GM12878 (cell line): ENCODE measurements around the gene PRR12. TPM values are rescaled to one million over a fixed set of nuclear protein-coding genes. Genes with fewer than 3 reads are reported as not detected.
A peak's percentile ranks its signal among the peaks of the same experiment; 100 is the strongest.

ENCODE experiments used
- BMI1 ChIP-seq: fragments of 450-650 bp; IDR thresholded peaks from 2 replicates; pipeline ENCODE4 v1.6.1; 2016; ENCODE audit warnings: mild to moderate bottlenecking, moderate library complexity, borderline replicate concordance
- CHD2 ChIP-seq: IDR thresholded peaks from 2 replicates; pipeline ENCODE4 v1.6.1; 2011; ENCODE audit warnings: low read depth, low read length, improper control_type of control experiment, borderline replicate concordance
- CTCF ChIP-seq, 3 experiments: IDR thresholded peaks in 2 of 3; conservative IDR thresholded peaks in 1 of 3; 2 replicates each; pipeline ENCODE4 v1.5.1; 2011; ENCODE audit warnings: low read depth in 3 of 3, low read length in 3 of 3, mild to moderate bottlenecking in 3 of 3, control low read depth in 2 of 3, moderate library complexity in 2 of 3, inconsistent platforms in 1 of 3, mixed read lengths in 1 of 3; ENCODE audit not compliant: control insufficient read depth in 2 of 3, insufficient read depth in 1 of 3; ENCODE audit errors: extremely low read depth in 1 of 3
- DPF2 ChIP-seq: fragments of 450-650 bp; IDR thresholded peaks from 2 replicates; pipeline ENCODE4 v1.6.1; 2017; ENCODE audit warnings: mild to moderate bottlenecking
- EP300 ChIP-seq, 2 experiments: fragments of 150-350 bp in 1 of 2; IDR thresholded peaks; 2 replicates each; pipeline ENCODE4 v1.6.1; 2011 to 2012; ENCODE audit warnings: low read depth in 2 of 2, low read length in 2 of 2, borderline replicate concordance in 1 of 2, improper control_type of control experiment in 1 of 2, inconsistent platforms in 1 of 2; ENCODE audit not compliant: control insufficient read depth in 1 of 2
- MEF2B ChIP-seq: fragments of 450-650 bp; IDR thresholded peaks from 2 replicates; pipeline ENCODE4 v1.6.1; 2018; ENCODE audit warnings: mild to moderate bottlenecking, moderate library complexity; ENCODE audit not compliant: partially characterized antibody, poor library complexity, severe bottlenecking
- MTA3 ChIP-seq: IDR thresholded peaks from 2 replicates; pipeline ENCODE4 v1.6.1; 2012; ENCODE audit warnings: low read length, inconsistent platforms, borderline replicate concordance
- NKRF ChIP-seq: fragments of 450-650 bp; conservative IDR thresholded peaks from 2 replicates; pipeline ENCODE4 v1.6.1; 2017; ENCODE audit warnings: mild to moderate bottlenecking, moderate library complexity
- PAX8 ChIP-seq: fragments of 450-650 bp; IDR thresholded peaks from 2 replicates; pipeline ENCODE4 v1.6.1; 2017; ENCODE audit warnings: mild to moderate bottlenecking, moderate library complexity
- RUNX3 ChIP-seq: IDR thresholded peaks from 2 replicates; pipeline ENCODE4 v1.6.1; 2012; ENCODE audit warnings: low read length, inconsistent platforms
- SMARCA5 ChIP-seq: fragments of 450-650 bp; IDR thresholded peaks from 2 replicates; pipeline ENCODE4 v1.6.1; 2017; ENCODE audit warnings: mild to moderate bottlenecking
- STAT3 ChIP-seq: IDR thresholded peaks from 2 replicates; pipeline ENCODE4 v1.6.1; 2011; ENCODE audit warnings: low read depth, low read length, improper control_type of control experiment
- ZBTB40 ChIP-seq: fragments of 450-650 bp; IDR thresholded peaks from 2 replicates; pipeline ENCODE4 v1.6.1; 2016; ENCODE audit warnings: mild to moderate bottlenecking, moderate library complexity, borderline replicate concordance
- ZNF24 ChIP-seq: fragments of 450-650 bp; IDR thresholded peaks from 2 replicates; pipeline ENCODE4 v1.6.1; 2017; ENCODE audit warnings: antibody characterized with exemption, mild to moderate bottlenecking
- ZNF622 ChIP-seq: fragments of 450-650 bp; IDR thresholded peaks from 2 replicates; pipeline ENCODE4 v1.6.1; 2017; ENCODE audit warnings: mild to moderate bottlenecking, inconsistent platforms
- polyA plus RNA-seq, 11 experiments: library from polyadenylated mRNA; depleted of rRNA in 4 of 11; unstranded in 6 of 11; stranded (reverse) in 5 of 11; fragments of >200 nt; fragmentation: Nextera tagmentation in 4 of 11; fragmentation: Illumina TruSeq in 1 of 11; extraction: Ambion mirVana in 4 of 11; extraction: Trizol in 1 of 11; gene quantifications; 1 replicate in 1 of 11; 2 replicates in 10 of 11; pipeline versions ENCODE4 v1.2.1 to v1.2.3, GENCODE V29; 2011 to 2016; ENCODE audit warnings: inconsistent platforms in 2 of 11, missing spikeins in 2 of 11, low read depth in 1 of 11
- total RNA-seq, 4 experiments: library from RNA; depleted of rRNA in 3 of 4; stranded (reverse); fragments of >200 nt in 3 of 4; fragmentation: Illumina TruSeq in 1 of 4; extraction: Trizol in 1 of 4; gene quantifications; 2 replicates each; pipeline versions ENCODE4 v1.2.1 to v1.2.3, GENCODE V29; 2013 to 2021
- TF ChIP-seq, protein P1 (sequence below): IDR thresholded peaks from 2 replicates; pipeline ENCODE4 v1.6.1; 2012; ENCODE audit warnings: low read depth, low read length, improper control_type of control experiment
- TF ChIP-seq, protein P2 (sequence below): fragments of 450-650 bp; IDR thresholded peaks from 2 replicates; pipeline ENCODE4 v1.6.1; 2016; ENCODE audit warnings: mild to moderate bottlenecking
- TF ChIP-seq, protein P3 (sequence below): IDR thresholded peaks from 2 replicates; pipeline ENCODE4 v1.6.1; 2011; ENCODE audit warnings: borderline replicate concordance, low read depth, mild to moderate bottlenecking, moderate library complexity, low read length; ENCODE audit not compliant: insufficient read depth, poor library complexity, severe bottlenecking

Gene PRR12
- total and polyA plus RNA-seq, 10 of the 15 experiments (the other 5 are each of a cell fraction or from before 2014, with no cell fraction given), result 0.02 to 25.3 (median 1.6) TPM

DNA sequence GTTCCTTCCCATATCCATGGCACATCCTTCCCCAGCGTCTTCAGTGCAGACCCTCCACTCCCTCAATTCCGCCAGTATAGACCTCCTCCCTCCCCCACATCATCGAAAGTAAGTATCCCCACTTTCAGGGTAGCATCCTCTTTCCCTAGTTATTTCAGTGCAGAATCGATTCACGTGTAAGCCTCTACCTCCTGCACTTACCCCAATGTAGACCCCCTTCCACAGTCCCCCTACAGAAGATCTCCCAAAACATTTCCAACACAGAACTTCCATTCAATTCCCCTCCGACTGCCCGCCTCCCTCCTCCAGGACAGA is 74.0 kb downstream of the PRR12 start (continued):
- TF ChIP-seq SMARCA5 (0 out of 2 replicates have a peak, but pooled peaks have one; percentile 2), BMI1 (no peak), MTA3 (peak; percentile 80; the same call in 1 of the 2 replicates), DPF2 (0 out of 2 replicates have a peak, but pooled peaks have one; percentile 18), ZNF24 (no peak), CHD2 (no peak), EP300 (IDR thresholded peaks at IDR 0.05; ENCODE audit: borderline replicate concordance in 1 of 2, control insufficient read depth in 1 of 2, low read depth in 2 of 2, low read length in 2 of 2) (no peak), ZNF622 (no peak), STAT3 (no peak), PAX8 (no peak), CTCF (IDR thresholded peaks at IDR 0.05 in 2 of 3, conservative IDR thresholded peaks at IDR 0.05 in 1 of 3; ENCODE audit: control insufficient read depth in 2 of 3, extremely low read depth in 1 of 3, insufficient read depth in 1 of 3, low read depth in 3 of 3, low read length in 3 of 3) (no peak), NKRF (no peak), RUNX3 (no peak), ZBTB40 (no peak), MEF2B (no peak)
- TF ChIP-seq, protein P1, sequence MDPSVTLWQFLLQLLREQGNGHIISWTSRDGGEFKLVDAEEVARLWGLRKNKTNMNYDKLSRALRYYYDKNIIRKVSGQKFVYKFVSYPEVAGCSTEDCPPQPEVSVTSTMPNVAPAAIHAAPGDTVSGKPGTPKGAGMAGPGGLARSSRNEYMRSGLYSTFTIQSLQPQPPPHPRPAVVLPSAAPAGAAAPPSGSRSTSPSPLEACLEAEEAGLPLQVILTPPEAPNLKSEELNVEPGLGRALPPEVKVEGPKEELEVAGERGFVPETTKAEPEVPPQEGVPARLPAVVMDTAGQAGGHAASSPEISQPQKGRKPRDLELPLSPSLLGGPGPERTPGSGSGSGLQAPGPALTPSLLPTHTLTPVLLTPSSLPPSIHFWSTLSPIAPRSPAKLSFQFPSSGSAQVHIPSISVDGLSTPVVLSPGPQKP, result no peak
- TF ChIP-seq, protein P2, sequence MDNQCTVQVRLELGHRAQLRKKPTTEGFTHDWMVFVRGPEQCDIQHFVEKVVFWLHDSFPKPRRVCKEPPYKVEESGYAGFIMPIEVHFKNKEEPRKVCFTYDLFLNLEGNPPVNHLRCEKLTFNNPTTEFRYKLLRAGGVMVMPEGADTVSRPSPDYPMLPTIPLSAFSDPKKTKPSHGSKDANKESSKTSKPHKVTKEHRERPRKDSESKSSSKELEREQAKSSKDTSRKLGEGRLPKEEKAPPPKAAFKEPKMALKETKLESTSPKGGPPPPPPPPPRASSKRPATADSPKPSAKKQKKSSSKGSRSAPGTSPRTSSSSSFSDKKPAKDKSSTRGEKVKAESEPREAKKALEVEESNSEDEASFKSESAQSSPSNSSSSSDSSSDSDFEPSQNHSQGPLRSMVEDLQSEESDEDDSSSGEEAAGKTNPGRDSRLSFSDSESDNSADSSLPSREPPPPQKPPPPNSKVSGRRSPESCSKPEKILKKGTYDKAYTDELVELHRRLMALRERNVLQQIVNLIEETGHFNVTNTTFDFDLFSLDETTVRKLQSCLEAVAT, result peak; percentile 44; the same call in 1 of the 2 replicates
- TF ChIP-seq, protein P3, sequence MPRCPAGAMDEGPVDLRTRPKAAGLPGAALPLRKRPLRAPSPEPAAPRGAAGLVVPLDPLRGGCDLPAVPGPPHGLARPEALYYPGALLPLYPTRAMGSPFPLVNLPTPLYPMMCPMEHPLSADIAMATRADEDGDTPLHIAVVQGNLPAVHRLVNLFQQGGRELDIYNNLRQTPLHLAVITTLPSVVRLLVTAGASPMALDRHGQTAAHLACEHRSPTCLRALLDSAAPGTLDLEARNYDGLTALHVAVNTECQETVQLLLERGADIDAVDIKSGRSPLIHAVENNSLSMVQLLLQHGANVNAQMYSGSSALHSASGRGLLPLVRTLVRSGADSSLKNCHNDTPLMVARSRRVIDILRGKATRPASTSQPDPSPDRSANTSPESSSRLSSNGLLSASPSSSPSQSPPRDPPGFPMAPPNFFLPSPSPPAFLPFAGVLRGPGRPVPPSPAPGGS, result no peak
